Stimulated activated CD4-positive, alpha-beta T cell treated with anti-CD3 and anti-CD28 coated beads, TNF-alpha, amount 100 ng/mL, for 24 hours (primary cell): Measurements from ENCODE around the gene SHISA3.
"Not testable (repeated sequence)": the region's sequence is repeated elsewhere in the genome, so short reads cannot be mapped to it uniquely, and the experiment has no call there.

Experiments used
- DNase-seq, 3 experiments: peaks; one replicate each; pipeline ENCODE4 v3.0.0-alpha.2; 2020; ENCODE audit warnings: low read depth in 3 of 3

Gene SHISA3

GRCh38 chr4:42396752-42397634, at the start of gene SHISA3:
TSS of gene SHISA3 (plus strand) at chr4:42397488. CDS start at chr4:42398057, 569 bp downstream.
- DNase-seq, result no peak

- no peak for DNase-seq
Measured at GRCh38 chr4:42348247-42348646, 49.0 kb upstream of the SHISA3 start.

- DNase-seq, result no peak
Measured at GRCh38 chr4:42348692-42349091, 48.6 kb upstream of the SHISA3 start.

GRCh38 chr4:42350611-42351182, 46.6 kb upstream of the SHISA3 start:
- DNase-seq, result no peak

- no peak for DNase-seq
Measured at GRCh38 chr4:42352049-42352448, 45.2 kb upstream of the SHISA3 start.

- DNase-seq, result no peak
Measured at GRCh38 chr4:42357325-42357724, 40.0 kb upstream of the SHISA3 start.

GRCh38 chr4:42359711-42360110, 37.6 kb upstream of the SHISA3 start:
- no peak for DNase-seq

GRCh38 chr4:42360256-42360669, 37.0 kb upstream of the SHISA3 start:
- no peak for DNase-seq

GRCh38 chr4:42361456-42361855, 35.8 kb upstream of the SHISA3 start:
- DNase-seq, result no peak

GRCh38 chr4:42362591-42362990, 34.7 kb upstream of the SHISA3 start:
- DNase-seq, result no peak

- DNase-seq, result no peak
Measured at GRCh38 chr4:42363614-42364013, 33.7 kb upstream of the SHISA3 start.

- no peak for DNase-seq
Measured at GRCh38 chr4:42364266-42365053, 32.8 kb upstream of the SHISA3 start.

GRCh38 chr4:42366959-42367358, 30.3 kb upstream of the SHISA3 start:
- DNase-seq, result no peak

GRCh38 chr4:42369489-42369888, 27.8 kb upstream of the SHISA3 start:
- DNase-seq, result no peak

- DNase-seq, result no peak
Measured at GRCh38 chr4:42371305-42372252, 25.7 kb upstream of the SHISA3 start.

GRCh38 chr4:42372303-42372702, 25.0 kb upstream of the SHISA3 start:
- not testable (repeated sequence) for DNase-seq

GRCh38 chr4:42377497-42377896, 19.8 kb upstream of the SHISA3 start:
- no peak for DNase-seq

GRCh38 chr4:42381666-42382065, 15.6 kb upstream of the SHISA3 start:
- no peak for DNase-seq

GRCh38 chr4:42385516-42385915, 11.8 kb upstream of the SHISA3 start:
- DNase-seq, result no peak

GRCh38 chr4:42390622-42391354, 6.5 kb upstream of the SHISA3 start:
- DNase-seq, result no peak

- DNase-seq, result no peak
Measured at GRCh38 chr4:42391355-42391664, 6.0 kb upstream of the SHISA3 start.
